Sigmoid colon (tissue), 4 donors: Measurements from ENCODE around the gene LHX6.

Experiments
- CTCF ChIP-seq, 4 experiments: fragments of 450-650 bp in 3 of 4; fragments of 200-600 bp in 1 of 4; IDR thresholded peaks; one replicate each; pipeline ENCODE4 v1.5.1; 2016 to 2019; ENCODE audit warnings: antibody characterized with exemption in 4 of 4, mild to moderate bottlenecking in 3 of 4, moderate library complexity in 2 of 4
- EP300 ChIP-seq, 4 donors: sonication (generic); formaldehyde crosslinking; IDR thresholded peaks; one replicate each; pipeline ENCODE4 v1.6.1; 2017; ENCODE audit warnings: antibody characterized with exemption in 4 of 4
- POLR2A ChIP-seq, 2 donors: fragments of 450-650 bp; IDR thresholded peaks; one replicate each; pipeline ENCODE4 v1.6.1; 2016; ENCODE audit warnings: antibody characterized with exemption in 2 of 2, mild to moderate bottlenecking in 2 of 2, moderate library complexity in 2 of 2
- POLR2AphosphoS5 ChIP-seq, 4 donors: sonication (generic); formaldehyde crosslinking; IDR thresholded peaks; one replicate each; pipeline ENCODE4 v1.6.1; 2017; ENCODE audit warnings: antibody characterized with exemption in 4 of 4

- TF ChIP-seq EP300 (IDR thresholded peaks at IDR 0.05) (no peak), CTCF (IDR thresholded peaks at IDR 0.05) (no peak), POLR2AphosphoS5 (IDR thresholded peaks at IDR 0.05) (no peak), POLR2A (IDR thresholded peaks at IDR 0.05) (no peak)
Observed at GRCh38 chr9:122239722-122240121, 11.0 kb upstream of the LHX6 start.
